ENCODE results near the gene TSPAN11.

DNA sequence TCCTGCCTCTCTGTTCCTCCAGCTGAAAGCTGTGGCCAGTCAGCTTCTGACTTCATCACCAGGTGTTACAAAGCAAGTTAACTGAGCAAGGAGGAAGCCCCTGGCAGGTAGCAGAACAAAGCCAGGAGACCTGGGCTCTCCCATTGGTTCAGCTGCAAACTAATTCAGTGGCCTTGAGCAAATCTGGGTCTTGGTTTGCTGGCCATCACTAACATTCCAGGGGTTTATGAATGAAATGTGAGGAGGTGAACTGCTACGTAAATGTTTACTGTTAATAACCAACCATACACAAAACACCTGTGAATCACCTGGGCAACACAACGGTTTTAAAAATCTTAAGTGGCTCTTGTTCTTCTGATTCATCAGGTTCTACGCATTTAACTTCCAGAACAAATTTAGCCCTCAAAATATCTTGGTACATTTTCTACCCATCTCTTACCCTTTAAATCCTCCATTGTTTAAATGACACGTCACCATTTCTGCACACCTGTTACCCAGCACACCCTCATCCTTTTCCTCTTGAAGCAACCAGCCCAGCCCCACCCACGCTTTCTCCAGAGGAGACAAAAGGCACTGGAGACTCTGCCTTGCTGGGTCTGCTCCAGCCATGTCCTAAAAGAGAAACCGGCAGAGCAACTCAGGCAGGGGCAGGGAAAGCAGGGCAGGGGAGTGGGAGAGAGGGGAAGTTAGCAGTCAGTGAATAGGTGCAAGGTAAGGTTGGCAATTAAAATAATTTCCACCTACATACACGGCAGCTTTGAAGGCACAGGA, 49.3 kb upstream of the TSPAN11 start:
- TF ChIP-seq, protein P1, sequence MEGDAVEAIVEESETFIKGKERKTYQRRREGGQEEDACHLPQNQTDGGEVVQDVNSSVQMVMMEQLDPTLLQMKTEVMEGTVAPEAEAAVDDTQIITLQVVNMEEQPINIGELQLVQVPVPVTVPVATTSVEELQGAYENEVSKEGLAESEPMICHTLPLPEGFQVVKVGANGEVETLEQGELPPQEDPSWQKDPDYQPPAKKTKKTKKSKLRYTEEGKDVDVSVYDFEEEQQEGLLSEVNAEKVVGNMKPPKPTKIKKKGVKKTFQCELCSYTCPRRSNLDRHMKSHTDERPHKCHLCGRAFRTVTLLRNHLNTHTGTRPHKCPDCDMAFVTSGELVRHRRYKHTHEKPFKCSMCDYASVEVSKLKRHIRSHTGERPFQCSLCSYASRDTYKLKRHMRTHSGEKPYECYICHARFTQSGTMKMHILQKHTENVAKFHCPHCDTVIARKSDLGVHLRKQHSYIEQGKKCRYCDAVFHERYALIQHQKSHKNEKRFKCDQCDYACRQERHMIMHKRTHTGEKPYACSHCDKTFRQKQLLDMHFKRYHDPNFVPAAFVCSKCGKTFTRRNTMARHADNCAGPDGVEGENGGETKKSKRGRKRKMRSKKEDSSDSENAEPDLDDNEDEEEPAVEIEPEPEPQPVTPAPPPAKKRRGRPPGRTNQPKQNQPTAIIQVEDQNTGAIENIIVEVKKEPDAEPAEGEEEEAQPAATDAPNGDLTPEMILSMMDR (IDR thresholded peaks at IDR 0.05): no peak
- TF ChIP-seq, protein P2, sequence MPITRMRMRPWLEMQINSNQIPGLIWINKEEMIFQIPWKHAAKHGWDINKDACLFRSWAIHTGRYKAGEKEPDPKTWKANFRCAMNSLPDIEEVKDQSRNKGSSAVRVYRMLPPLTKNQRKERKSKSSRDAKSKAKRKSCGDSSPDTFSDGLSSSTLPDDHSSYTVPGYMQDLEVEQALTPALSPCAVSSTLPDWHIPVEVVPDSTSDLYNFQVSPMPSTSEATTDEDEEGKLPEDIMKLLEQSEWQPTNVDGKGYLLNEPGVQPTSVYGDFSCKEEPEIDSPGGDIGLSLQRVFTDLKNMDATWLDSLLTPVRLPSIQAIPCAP (CRISPR knock-in tag; IDR thresholded peaks at IDR 0.05): no peak
- TF ChIP-seq NFE2L1 (CRISPR knock-in tag; IDR thresholded peaks at IDR 0.05) (no peak), ZNF232 (CRISPR knock-in tag; IDR thresholded peaks at IDR 0.05) (no peak), NFYB (CRISPR knock-in tag; conservative IDR thresholded peaks at IDR 0.05; ENCODE audit: low read depth) (no peak)
- TF ChIP-seq, protein P3, sequence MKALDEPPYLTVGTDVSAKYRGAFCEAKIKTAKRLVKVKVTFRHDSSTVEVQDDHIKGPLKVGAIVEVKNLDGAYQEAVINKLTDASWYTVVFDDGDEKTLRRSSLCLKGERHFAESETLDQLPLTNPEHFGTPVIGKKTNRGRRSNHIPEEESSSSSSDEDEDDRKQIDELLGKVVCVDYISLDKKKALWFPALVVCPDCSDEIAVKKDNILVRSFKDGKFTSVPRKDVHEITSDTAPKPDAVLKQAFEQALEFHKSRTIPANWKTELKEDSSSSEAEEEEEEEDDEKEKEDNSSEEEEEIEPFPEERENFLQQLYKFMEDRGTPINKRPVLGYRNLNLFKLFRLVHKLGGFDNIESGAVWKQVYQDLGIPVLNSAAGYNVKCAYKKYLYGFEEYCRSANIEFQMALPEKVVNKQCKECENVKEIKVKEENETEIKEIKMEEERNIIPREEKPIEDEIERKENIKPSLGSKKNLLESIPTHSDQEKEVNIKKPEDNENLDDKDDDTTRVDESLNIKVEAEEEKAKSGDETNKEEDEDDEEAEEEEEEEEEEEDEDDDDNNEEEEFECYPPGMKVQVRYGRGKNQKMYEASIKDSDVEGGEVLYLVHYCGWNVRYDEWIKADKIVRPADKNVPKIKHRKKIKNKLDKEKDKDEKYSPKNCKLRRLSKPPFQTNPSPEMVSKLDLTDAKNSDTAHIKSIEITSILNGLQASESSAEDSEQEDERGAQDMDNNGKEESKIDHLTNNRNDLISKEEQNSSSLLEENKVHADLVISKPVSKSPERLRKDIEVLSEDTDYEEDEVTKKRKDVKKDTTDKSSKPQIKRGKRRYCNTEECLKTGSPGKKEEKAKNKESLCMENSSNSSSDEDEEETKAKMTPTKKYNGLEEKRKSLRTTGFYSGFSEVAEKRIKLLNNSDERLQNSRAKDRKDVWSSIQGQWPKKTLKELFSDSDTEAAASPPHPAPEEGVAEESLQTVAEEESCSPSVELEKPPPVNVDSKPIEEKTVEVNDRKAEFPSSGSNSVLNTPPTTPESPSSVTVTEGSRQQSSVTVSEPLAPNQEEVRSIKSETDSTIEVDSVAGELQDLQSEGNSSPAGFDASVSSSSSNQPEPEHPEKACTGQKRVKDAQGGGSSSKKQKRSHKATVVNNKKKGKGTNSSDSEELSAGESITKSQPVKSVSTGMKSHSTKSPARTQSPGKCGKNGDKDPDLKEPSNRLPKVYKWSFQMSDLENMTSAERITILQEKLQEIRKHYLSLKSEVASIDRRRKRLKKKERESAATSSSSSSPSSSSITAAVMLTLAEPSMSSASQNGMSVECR (CRISPR knock-in tag; IDR thresholded peaks at IDR 0.05; ENCODE audit: borderline replicate concordance): no peak
